Mesothelial cell of epicardium (in vitro differentiated cells): ENCODE data around the gene EPG5. TPM values are rescaled to one million over a fixed set of nuclear protein-coding genes. Genes with fewer than 3 reads are reported as not detected.
"Not testable (repeated sequence)": the region's sequence is repeated elsewhere in the genome, so short reads cannot be mapped to it uniquely, and the experiment has no call there.

Source experiments
- DNase-seq, 2 experiments: peaks; one replicate each; pipeline ENCODE4 v3.0.0; 2021; ENCODE audit warnings: low spot score in 2 of 2; ENCODE audit not compliant: unreplicated experiment in 2 of 2
- H3K27ac Mint-ChIP-seq: 2 replicates; pipeline ENCODE4 v1.8.0; 2021; ENCODE audit warnings: mixed read lengths
- H3K27me3 Mint-ChIP-seq: 2 replicates; pipeline ENCODE4 v1.8.0; 2021; ENCODE audit warnings: low read depth, mixed read lengths
- H3K36me3 Mint-ChIP-seq: 2 replicates; pipeline ENCODE4 v1.8.0; 2021; ENCODE audit warnings: mixed read lengths
- H3K4me1 Mint-ChIP-seq: 2 replicates; pipeline ENCODE4 v1.8.0; 2021; ENCODE audit warnings: mixed read lengths
- H3K4me3 Mint-ChIP-seq: 2 replicates; pipeline ENCODE4 v1.8.0; 2021; ENCODE audit warnings: mild to moderate bottlenecking, moderate library complexity, mixed read lengths
- H3K9me3 Mint-ChIP-seq: 2 replicates; pipeline ENCODE4 v1.8.0; 2021; ENCODE audit warnings: mixed read lengths
- CTCF ChIP-seq: fragments of 200-600 bp; sonication (generic); IDR thresholded peaks from one replicate; pipeline ENCODE4 v1.5.0; 2021; ENCODE audit warnings: antibody characterized with exemption; ENCODE audit not compliant: unreplicated experiment
- total RNA-seq: library from RNA; stranded (reverse); gene quantifications from 3 replicates; pipeline ENCODE4 v1.2.1, GENCODE V29; 2021

Gene EPG5
- total RNA-seq, 1 donor from 2014 or later, result 39.3 TPM

GRCh38 chr18:45829855-45830254 lies 137.3 kb downstream of the EPG5 start:
- H3K4me3 Mint-ChIP-seq, result no peak overlapping the region
- no peak overlapping the region for H3K27ac Mint-ChIP-seq
- no peak for TF ChIP-seq CTCF
- no peak for DNase-seq
- peaks cover 19% of the 10 kb centered on the region for H3K27me3 Mint-ChIP-seq
- H3K36me3 Mint-ChIP-seq, result no peaks in the 10 kb centered on the region
- no peaks in the 10 kb centered on the region for H3K9me3 Mint-ChIP-seq
- peaks cover 18% of the 10 kb centered on the region for H3K4me1 Mint-ChIP-seq

GRCh38 chr18:45828917-45829811 lies 138.0 kb downstream of the EPG5 start:
- no peak overlapping the region for H3K4me3 Mint-ChIP-seq
- TF ChIP-seq CTCF, result no peak
- H3K4me1 Mint-ChIP-seq, result peaks cover 18% of the 10 kb centered on the region
- H3K9me3 Mint-ChIP-seq, result no peaks in the 10 kb centered on the region
- no peaks in the 10 kb centered on the region for H3K36me3 Mint-ChIP-seq
- DNase-seq, result no peak
- H3K27me3 Mint-ChIP-seq, result peaks cover 18% of the 10 kb centered on the region
- H3K27ac Mint-ChIP-seq, result no peak overlapping the region

GRCh38 chr18:45826716-45827115 lies 140.4 kb downstream of the EPG5 start:
- not testable (repeated sequence) for DNase-seq, H3K4me3 Mint-ChIP-seq, H3K9me3 Mint-ChIP-seq, H3K36me3 Mint-ChIP-seq, H3K27me3 Mint-ChIP-seq, H3K27ac Mint-ChIP-seq
- H3K4me1 Mint-ChIP-seq, result peaks cover 18% of the 10 kb centered on the region

GRCh38 chr18:45826084-45826483 lies 141.0 kb downstream of the EPG5 start:
- H3K9me3 Mint-ChIP-seq, result peaks cover 4% of the 10 kb centered on the region
- no peaks in the 10 kb centered on the region for H3K36me3 Mint-ChIP-seq
- DNase-seq, result no peak
- H3K27ac Mint-ChIP-seq, result no peak overlapping the region
- no peak for TF ChIP-seq CTCF
- H3K4me3 Mint-ChIP-seq, result no peak overlapping the region
- peaks cover 15% of the 10 kb centered on the region for H3K27me3 Mint-ChIP-seq
- peaks cover 18% of the 10 kb centered on the region for H3K4me1 Mint-ChIP-seq

GRCh38 chr18:45825258-45826044 lies 141.7 kb downstream of the EPG5 start, which contains the start of gene SIGLEC15:
Gene SIGLEC15, plus strand, starts transcription at chr18:45825675. Its CDS starts 54 bp downstream, at chr18:45825729.
- no peak for TF ChIP-seq CTCF
- peaks cover 18% of the 10 kb centered on the region for H3K4me1 Mint-ChIP-seq
- peaks cover 4% of the 10 kb centered on the region for H3K9me3 Mint-ChIP-seq
- H3K36me3 Mint-ChIP-seq, result no peaks in the 10 kb centered on the region
- peaks cover 19% of the 10 kb centered on the region for H3K27me3 Mint-ChIP-seq
- no peak within 1 kb of the TSS for H3K27ac Mint-ChIP-seq
- no peak for DNase-seq
- H3K4me3 Mint-ChIP-seq, result no peak within 1 kb of the TSS

GRCh38 chr18:45821711-45822110 lies 145.4 kb downstream of the EPG5 start:
- no peaks in the 10 kb centered on the region for H3K36me3 Mint-ChIP-seq
- TF ChIP-seq CTCF, result no peak
- DNase-seq, result no peak
- H3K9me3 Mint-ChIP-seq, result peaks cover 6% of the 10 kb centered on the region
- peaks cover 19% of the 10 kb centered on the region for H3K27me3 Mint-ChIP-seq
- H3K4me3 Mint-ChIP-seq, result no peak overlapping the region
- no peaks in the 10 kb centered on the region for H3K4me1 Mint-ChIP-seq
- H3K27ac Mint-ChIP-seq, result no peak overlapping the region
